C1 segment of cervical spinal cord (tissue), 14 donors: Measurements from ENCODE around the gene LY6G6D.
A peak's percentile ranks its signal among the peaks of the same experiment; 100 is the strongest.
"Not testable (repeated sequence)": the region's sequence is repeated elsewhere in the genome, so short reads cannot be mapped to it uniquely, and the experiment has no call there.

Source experiments
- DNase-seq, 14 donors: peaks; one replicate each; lab custom pipeline; 2025; lab: John Stamatoyannopoulos, UW

LY6G6D gene

GRCh38 chr6:31692353-31692752 is 22.8 kb upstream of the LY6G6D start:
- no peak for DNase-seq

DNA sequence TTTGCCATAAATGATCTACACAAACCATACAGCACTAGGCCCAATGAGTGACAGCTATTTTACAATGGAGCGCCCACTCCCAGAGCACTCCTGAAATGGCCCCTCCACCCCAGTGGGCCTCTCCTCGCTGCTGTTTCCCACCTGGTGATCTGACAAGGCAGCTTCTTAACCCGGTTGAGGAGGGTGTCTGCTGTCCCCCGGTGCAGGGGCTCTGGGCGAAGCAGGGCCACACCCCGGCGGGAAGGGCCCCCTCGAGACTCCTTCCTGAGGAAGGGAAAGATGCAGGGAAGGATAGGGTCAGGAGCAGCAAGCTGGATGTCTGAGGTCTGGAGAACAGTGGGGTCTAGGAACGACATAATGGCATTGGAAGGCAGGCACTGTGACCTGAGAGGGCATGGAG is 22.3 kb upstream of the LY6G6D start:
- DNase-seq: no peak

DNA sequence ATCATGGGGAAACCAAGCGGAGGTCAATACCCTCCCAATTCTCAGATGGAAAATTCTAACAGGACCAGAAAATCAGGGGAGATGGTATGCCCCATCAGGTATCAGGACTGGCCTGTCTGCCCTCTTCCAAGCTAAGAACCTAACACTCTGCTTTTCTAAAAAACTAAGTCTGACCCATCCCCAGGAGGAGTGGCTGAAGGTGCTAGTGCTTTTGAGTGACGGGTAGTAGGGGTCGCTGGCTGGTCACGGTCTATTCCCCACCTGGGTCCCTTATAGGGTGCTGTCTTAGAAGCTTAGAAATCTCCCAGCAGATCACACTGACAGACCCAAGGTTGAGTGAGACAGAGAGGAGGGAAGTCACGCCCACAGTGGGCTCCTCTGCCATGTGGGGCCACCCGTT is 21.6 kb upstream of the LY6G6D start:
- no peak for DNase-seq

GRCh38 chr6:31697555-31697954 is 17.6 kb upstream of the LY6G6D start:
- DNase-seq: no peak

- DNase-seq: no peak
Measured at GRCh38 chr6:31700740-31701401, 14.3 kb upstream of the LY6G6D start.

- DNase-seq: peak in 1 of 14 donors; percentile 12
Measured at GRCh38 chr6:31701666-31702404, 13.3 kb upstream of the LY6G6D start.

- DNase-seq: no peak
Measured at GRCh38 chr6:31702405-31702818, 12.7 kb upstream of the LY6G6D start.

DNA sequence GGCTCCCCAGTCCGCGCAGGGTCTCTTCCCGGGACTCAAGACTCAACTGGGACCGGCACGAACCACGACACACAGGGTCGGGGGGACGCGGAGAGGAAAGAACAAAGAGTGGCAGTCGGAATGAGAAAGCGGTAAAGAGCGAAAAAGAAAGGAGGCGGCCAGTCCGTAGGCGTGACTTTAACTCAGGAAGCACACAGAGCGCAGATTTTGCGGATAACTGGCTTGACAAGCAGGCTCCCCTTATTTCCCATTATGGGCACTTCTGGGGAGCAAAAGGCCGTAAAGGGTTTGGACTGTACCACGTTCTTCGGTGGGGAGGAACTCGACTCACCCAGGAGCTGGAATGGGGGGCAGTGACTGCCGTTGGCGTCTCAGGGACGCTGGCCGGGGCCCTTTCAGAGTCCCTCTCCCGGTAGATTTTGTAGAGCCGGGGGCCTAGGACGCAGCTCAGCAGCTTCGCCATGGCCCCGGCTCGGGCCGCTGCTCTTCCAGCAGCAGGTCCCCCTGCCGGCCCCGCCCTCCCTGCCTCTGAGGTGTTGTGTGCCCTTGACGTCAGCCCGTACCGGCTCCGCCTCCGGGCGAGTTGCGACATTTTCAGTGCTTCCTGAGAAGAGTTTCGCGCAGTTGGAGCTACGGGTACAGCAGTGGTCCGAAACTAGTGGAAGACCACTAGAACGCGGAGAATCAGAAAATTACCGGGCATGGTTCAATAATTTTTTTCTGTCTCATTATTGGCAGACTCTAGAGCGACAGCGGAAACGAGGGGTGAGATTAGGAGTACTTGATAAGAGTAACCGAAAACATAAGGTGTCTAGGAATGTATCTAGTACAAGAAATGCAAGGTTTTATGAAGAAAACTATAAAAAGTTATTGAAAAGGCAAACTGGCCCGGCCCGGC is 12.1 kb upstream of the LY6G6D start, which contains the start of gene ABHD16A:
TSS of gene ABHD16A (minus strand) at position 506 of the 898 bp plus-strand sequence. CDS start at position 463, 43 bp downstream.
- DNase-seq: peak; percentile 79 to 99 (median 94)

- DNase-seq: no peak
Measured at GRCh38 chr6:31705931-31706330, 9.2 kb upstream of the LY6G6D start.

- DNase-seq: no peak
Measured at GRCh38 chr6:31706599-31706998, 8.5 kb upstream of the LY6G6D start, which contains the start of gene LY6G6F. Gene LY6G6F (plus strand): TSS chr6:31706866. CDS start chr6:31706907, 41 bp downstream.

DNA sequence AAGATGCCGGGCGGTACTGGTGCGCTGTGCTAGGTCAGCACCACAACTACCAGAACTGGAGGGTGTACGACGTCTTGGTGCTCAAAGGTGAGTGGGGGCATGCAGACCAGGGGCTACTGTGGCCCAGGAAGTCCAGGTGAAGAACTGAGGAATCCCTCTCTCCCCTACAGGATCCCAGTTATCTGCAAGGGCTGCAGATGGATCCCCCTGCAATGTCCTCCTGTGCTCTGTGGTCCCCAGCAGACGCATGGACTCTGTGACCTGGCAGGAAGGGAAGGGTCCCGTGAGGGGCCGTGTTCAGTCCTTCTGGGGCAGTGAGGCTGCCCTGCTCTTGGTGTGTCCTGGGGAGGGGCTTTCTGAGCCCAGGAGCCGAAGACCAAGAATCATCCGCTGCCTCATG is 7.4 kb upstream of the LY6G6D start:
- DNase-seq: no peak

DNA sequence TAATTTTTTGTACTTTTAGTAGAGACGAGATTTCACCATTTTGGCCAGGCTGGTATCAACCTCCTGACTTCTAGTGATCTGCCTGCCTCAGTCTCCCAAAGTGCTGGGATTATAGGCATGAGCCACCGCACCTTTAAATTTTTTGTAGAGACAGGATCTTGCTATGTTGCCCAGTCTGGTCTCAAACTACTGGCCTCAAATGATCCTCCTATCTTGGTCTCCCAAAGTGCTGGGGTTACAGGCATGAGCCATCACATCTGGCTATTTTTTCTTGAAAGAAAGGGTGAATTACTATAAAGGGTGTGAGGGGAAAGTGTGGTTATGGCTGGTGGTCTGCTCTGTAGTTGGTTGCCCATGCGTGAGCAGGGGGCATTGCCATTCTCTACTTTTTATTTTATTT is 6.9 kb upstream of the LY6G6D start:
- DNase-seq: no peak

- DNase-seq: not testable (repeated sequence)
Measured at GRCh38 chr6:31709157-31709556, 6.0 kb upstream of the LY6G6D start.

GRCh38 chr6:31710523-31711219 is 4.5 kb upstream of the LY6G6D start:
- DNase-seq: no peak

DNA sequence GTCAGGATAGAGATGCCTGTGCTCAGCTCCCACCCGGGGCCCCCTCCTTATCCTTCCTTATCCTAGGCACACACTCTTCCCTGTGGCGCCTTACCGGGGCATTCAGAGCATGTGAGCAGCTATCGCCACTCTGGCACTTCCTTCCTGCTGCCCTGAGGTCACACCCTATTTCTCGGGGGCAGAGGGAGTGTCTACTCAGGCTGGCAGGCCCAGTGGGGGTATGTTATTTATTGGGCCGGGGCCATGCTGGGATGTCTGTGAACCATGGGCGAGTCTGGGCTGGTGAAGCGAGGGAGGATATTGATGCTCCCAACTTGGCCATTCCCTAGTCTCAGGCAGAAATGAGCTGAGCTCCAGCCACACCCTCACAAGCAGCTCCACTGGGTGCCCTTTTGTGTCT is 3.9 kb upstream of the LY6G6D start:
- no peak for DNase-seq

DNA sequence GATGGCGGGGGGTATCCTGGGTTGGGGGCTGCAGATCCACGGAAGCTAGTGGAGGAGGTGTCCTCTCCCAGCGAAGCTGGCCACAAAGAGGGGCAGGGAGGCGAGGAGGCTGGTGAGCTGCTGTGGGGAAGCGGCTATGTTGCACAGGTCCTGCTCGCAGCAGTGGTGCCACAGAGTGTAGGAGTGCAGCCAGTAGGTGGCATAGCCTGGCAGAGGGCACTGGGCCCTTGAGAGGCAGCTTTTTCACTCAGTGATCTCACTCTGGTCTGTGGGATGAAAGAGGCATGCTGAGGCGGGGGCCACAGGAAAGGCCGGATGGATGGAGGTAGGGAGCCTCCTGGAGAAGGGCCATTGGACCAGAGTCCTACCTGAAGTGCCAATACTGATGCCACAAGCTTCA is 2.9 kb upstream of the LY6G6D start:
- no peak for DNase-seq

DNA sequence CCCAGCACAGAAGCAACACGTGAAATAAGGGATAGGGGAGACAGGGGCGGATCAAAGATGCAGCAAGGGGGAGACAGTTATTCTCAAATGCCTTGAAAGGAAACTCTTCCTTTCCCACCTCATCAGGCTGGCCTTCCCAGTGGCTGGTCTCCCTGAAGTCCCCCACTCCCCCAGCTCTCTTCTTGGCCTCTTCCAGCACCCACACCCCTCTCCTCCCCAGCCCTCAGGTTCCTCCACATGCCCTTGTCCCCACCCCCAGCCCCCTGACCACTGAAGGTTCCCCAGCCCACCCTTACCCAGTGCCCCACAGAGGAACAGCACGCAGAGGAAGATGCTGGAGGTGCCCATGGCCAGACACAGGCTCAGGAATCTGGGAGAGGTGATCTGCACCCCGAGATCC is 1.7 kb upstream of the LY6G6D start:
- DNase-seq: no peak

DNA sequence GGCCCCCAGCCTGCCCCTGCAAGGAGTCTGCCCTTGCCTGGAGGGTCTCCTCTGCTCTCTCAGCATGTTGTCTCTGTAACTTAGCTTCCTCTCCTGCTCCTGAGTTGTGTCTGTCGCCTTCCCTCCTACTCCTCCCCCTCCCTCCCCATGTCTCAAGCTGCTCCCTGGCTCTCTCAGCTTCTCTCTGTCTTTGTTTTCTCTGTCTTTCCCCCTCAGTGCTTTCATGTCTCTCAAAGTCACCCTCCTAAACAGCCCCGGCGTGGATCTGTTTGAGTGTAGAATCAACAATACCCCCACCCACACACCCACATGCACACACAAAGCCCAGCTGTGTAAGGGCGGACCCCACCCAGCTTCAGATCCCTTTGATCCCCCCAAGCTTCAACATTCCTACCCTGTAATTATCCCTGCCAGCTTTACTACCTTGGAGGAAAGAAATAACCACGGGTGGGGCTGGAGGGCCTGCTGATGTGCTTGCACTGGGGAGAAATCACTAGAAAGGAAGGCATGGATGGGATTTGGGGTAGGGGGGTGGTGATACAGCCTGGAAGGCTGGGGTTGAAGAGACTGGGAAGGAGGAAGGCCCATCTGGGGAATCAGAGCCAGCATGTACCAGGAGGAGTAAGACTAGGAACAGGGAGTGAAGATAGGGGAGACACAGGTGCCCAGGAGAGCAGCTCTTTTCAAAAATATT is 1.0 kb upstream of the LY6G6D start:
- DNase-seq: no peak

DNA sequence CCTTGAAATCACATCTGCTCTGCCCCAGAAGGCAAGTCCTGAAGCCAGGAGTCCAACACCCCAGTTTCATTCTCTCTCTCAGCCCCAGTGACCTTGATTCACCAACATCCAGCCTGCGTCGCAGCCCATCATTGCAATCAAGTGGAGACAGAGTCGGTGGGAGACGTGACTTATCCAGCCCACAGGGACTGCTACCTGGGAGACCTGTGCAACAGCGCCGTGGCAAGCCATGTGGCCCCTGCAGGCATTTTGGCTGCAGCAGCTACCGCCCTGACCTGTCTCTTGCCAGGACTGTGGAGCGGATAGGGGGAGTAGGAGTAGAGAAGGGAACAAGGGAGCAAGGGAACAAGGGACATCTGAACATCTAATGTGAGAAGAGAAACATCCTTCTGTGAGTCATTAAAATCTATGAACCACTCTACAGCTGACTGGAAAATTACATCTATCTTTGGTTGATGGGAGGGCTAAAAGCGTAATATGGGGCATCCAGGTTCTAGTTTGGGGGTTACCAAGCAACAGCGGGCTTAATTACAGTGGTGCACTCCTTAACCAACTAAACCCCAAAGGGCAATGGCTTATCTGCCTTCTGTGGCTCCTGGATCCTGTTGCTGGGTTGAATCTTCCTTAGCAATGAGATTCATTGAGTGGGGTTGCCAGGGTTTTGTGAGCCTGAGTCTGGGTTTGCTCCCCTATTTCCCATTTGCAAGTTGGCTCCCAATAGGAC is 2.5 kb downstream of the LY6G6D start:
- no peak for DNase-seq

- DNase-seq: no peak
Measured at GRCh38 chr6:31718265-31718664, 3.1 kb downstream of the LY6G6D start.
